HepG2 (cell line): ENCODE results near the gene NOP56. TPM values are rescaled to one million over a fixed set of nuclear protein-coding genes. Genes with fewer than 3 reads are reported as not detected.

Experiments used
- CREB1 ChIP-seq, 2 experiments: fragments of 450-650 bp in 1 of 2; IDR thresholded peaks; 2 replicates each; pipeline ENCODE4 v1.6.1; 2016 to 2017; ENCODE audit warnings: control low read depth in 1 of 2, mild to moderate bottlenecking in 1 of 2, missing compliant biosample characterization in 1 of 2, missing genetic modification characterization in 1 of 2
- FOXA1 ChIP-seq, 2 experiments: fragments of 450-650 bp in 1 of 2; sonication (generic) in 1 of 2; formaldehyde crosslinking in 1 of 2; IDR thresholded peaks; 2 replicates each; pipeline versions ENCODE4 v1.4.0 to v1.6.1; 2016 to 2020; ENCODE audit warnings: missing genetic modification reagents in 1 of 2
- MED1 ChIP-seq: sonication (generic); formaldehyde crosslinking; IDR thresholded peaks from 2 replicates; pipeline ENCODE4 v1.4.0; 2020; ENCODE audit warnings: missing genetic modification reagents
- MXD4 ChIP-seq: IDR thresholded peaks from 2 replicates; pipeline ENCODE4 v1.6.1; 2016; ENCODE audit warnings: mild to moderate bottlenecking, missing biosample characterization, missing genetic modification reagents
- NFIB ChIP-seq: sonication (generic); formaldehyde crosslinking; IDR thresholded peaks from 2 replicates; pipeline ENCODE4 v1.9.0; 2021; ENCODE audit warnings: missing genetic modification reagents, mild to moderate bottlenecking, borderline replicate concordance
- NFRKB ChIP-seq: fragments of 450-650 bp; IDR thresholded peaks from 2 replicates; pipeline ENCODE4 v1.6.1; 2017
- REL ChIP-seq: sonication (generic); formaldehyde crosslinking; conservative IDR thresholded peaks from 2 replicates; pipeline ENCODE4 v1.8.0; 2022; ENCODE audit warnings: mild to moderate bottlenecking, missing genetic modification reagents, moderate library complexity
- RORA ChIP-seq: sonication (generic); formaldehyde crosslinking; IDR thresholded peaks from 2 replicates; pipeline ENCODE4 v1.5.0; 2020; ENCODE audit warnings: mild to moderate bottlenecking, missing genetic modification reagents, moderate library complexity
- SMARCC2 ChIP-seq: fragments of 450-650 bp; IDR thresholded peaks from 2 replicates; pipeline ENCODE4 v1.6.1; 2017; ENCODE audit warnings: antibody characterized with exemption, mild to moderate bottlenecking
- SNAI1 ChIP-seq: sonication (generic); formaldehyde crosslinking; IDR thresholded peaks from 2 replicates; pipeline ENCODE4 v1.5.0; 2020; ENCODE audit warnings: mild to moderate bottlenecking, missing genetic modification reagents, borderline replicate concordance
- STAT5B ChIP-seq: sonication (generic); formaldehyde crosslinking; IDR thresholded peaks from 2 replicates; pipeline ENCODE4 v1.4.0; 2020; ENCODE audit warnings: missing genetic modification reagents
- U2AF1 ChIP-seq: fragments of 200-400 bp; formaldehyde crosslinking; optimal IDR thresholded peaks from 2 replicates; pipeline ENCODE3; 2017; ENCODE audit warnings: mild to moderate bottlenecking, low read depth, low read length
- ZBTB20 ChIP-seq: sonication (generic); formaldehyde crosslinking; IDR thresholded peaks from 2 replicates; pipeline ENCODE4 v1.8.1; 2023; ENCODE audit warnings: missing genetic modification reagents, low read depth, mild to moderate bottlenecking, borderline replicate concordance
- ZFP1 ChIP-seq: IDR thresholded peaks from 2 replicates; pipeline ENCODE4 v1.6.1; 2016
- ZFP62 ChIP-seq: sonication (generic); formaldehyde crosslinking; IDR thresholded peaks from 2 replicates; pipeline ENCODE4 v1.4.0; 2020; ENCODE audit warnings: missing genetic modification reagents
- ZFX ChIP-seq: sonication (generic); formaldehyde crosslinking; IDR thresholded peaks from 2 replicates; pipeline ENCODE4 v1.4.0; 2020; ENCODE audit warnings: mild to moderate bottlenecking, low read depth, missing genetic modification reagents, moderate library complexity
- ZNF329 ChIP-seq: sonication (generic); formaldehyde crosslinking; IDR thresholded peaks from 2 replicates; pipeline ENCODE4 v1.9.0; 2021; ENCODE audit warnings: low read depth, mild to moderate bottlenecking, missing genetic modification reagents
- ZNF614 ChIP-seq: IDR thresholded peaks from 2 replicates; pipeline ENCODE4 v1.6.1; 2018; ENCODE audit warnings: missing biosample characterization, missing genetic modification reagents, inconsistent platforms, borderline replicate concordance
- ZSCAN22 ChIP-seq: sonication (generic); formaldehyde crosslinking; IDR thresholded peaks from 2 replicates; pipeline ENCODE4 v1.4.0; 2020; ENCODE audit warnings: mild to moderate bottlenecking, missing genetic modification reagents
- polyA plus RNA-seq, 8 experiments: library from polyadenylated mRNA; depleted of rRNA in 3 of 8; stranded (reverse) in 7 of 8; unstranded in 1 of 8; fragments of >200 nt; fragmentation: Illumina TruSeq in 4 of 8; extraction: Trizol in 4 of 8; gene quantifications; 2 replicates each; pipeline versions ENCODE4 v1.2.1 to v1.2.3, GENCODE V29; 2011 to 2016; ENCODE audit warnings: low read depth in 4 of 8, missing spikeins in 1 of 8, mixed read lengths in 1 of 8; ENCODE audit not compliant: insufficient read depth in 1 of 8
- total RNA-seq, 5 experiments: library from RNA; depleted of rRNA; stranded (reverse); fragments of >200 nt; fragmentation: Illumina TruSeq; extraction: Trizol; gene quantifications; 2 replicates each; pipeline ENCODE4 v1.2.3, GENCODE V29; 2016; ENCODE audit warnings: low read depth in 1 of 5
- TF ChIP-seq, protein P1 (sequence below): sonication (generic); formaldehyde crosslinking; IDR thresholded peaks from 2 replicates; pipeline ENCODE4 v1.5.1; 2020; ENCODE audit warnings: mild to moderate bottlenecking, moderate library complexity, missing genetic modification reagents
- TF ChIP-seq, protein P2 (sequence below): sonication (generic); formaldehyde crosslinking; conservative IDR thresholded peaks from 2 replicates; pipeline ENCODE4 v1.4.0; 2020; ENCODE audit warnings: missing genetic modification reagents
- TF ChIP-seq, protein P3 (sequence below): sonication (generic); formaldehyde crosslinking; conservative IDR thresholded peaks from 2 replicates; pipeline ENCODE4 v1.8.0; 2022; ENCODE audit warnings: mild to moderate bottlenecking, moderate library complexity, missing genetic modification reagents
- TF ChIP-seq, protein P4 (sequence below): sonication (generic); formaldehyde crosslinking; IDR thresholded peaks from 2 replicates; pipeline ENCODE4 v1.8.0; 2022; ENCODE audit warnings: mild to moderate bottlenecking, missing genetic modification reagents; ENCODE audit not compliant: insufficient replicate concordance

NOP56 gene
- total and polyA plus RNA-seq, 2 of the 13 experiments (the other 11 are each of a cell fraction or from before 2014, with no cell fraction given), result 369 to 1,116 TPM

DNA sequence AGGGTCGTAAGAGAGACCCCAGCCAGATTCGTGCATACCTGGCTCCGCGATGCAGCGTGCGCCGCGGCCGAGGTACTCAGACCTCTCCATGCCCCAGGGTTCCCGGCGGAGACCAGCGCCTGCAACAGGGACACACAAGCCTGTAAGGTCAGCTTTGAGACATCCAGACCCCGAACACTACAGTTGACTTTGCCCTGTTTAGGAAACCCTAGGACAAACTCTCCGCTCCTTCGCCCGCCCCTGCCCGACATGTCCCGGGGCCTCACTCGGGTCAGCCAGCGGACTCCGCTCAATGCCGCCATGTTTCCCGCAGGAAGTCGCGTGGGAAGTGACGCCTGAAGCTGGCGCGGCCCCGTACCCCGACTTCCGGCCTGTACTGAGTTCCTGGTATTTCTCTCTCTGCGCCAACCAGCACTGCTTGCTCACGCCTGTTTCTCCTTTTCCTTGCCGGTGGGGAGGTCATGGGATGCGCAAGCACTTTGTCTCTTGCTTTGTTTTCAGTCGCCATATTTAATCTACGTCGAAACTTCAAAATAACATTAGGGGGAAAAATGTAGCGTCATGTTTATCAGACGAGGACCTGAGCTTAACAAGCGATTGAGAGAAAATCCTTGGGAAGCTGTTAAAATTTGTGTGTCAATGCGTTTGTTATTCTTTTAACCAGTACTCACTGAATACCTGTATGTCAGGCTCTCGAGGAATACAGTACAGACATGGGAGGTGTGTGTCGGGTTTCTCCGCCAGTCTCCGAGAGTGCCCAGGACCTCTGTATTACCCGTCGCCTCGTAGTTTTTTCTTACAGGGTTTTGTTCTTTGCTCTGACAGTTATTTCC lies 11.7 kb downstream of the NOP56 start, which contains the start of gene IDH3B (continued):
- TF ChIP-seq, protein P1, sequence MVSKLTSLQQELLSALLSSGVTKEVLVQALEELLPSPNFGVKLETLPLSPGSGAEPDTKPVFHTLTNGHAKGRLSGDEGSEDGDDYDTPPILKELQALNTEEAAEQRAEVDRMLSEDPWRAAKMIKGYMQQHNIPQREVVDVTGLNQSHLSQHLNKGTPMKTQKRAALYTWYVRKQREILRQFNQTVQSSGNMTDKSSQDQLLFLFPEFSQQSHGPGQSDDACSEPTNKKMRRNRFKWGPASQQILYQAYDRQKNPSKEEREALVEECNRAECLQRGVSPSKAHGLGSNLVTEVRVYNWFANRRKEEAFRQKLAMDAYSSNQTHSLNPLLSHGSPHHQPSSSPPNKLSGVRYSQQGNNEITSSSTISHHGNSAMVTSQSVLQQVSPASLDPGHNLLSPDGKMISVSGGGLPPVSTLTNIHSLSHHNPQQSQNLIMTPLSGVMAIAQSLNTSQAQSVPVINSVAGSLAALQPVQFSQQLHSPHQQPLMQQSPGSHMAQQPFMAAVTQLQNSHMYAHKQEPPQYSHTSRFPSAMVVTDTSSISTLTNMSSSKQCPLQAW (CRISPR knock-in tag), result peak; percentile 91
- TF ChIP-seq SMARCC2, result no peak
- TF ChIP-seq ZBTB20, result peak; percentile 89
- TF ChIP-seq, protein P2, sequence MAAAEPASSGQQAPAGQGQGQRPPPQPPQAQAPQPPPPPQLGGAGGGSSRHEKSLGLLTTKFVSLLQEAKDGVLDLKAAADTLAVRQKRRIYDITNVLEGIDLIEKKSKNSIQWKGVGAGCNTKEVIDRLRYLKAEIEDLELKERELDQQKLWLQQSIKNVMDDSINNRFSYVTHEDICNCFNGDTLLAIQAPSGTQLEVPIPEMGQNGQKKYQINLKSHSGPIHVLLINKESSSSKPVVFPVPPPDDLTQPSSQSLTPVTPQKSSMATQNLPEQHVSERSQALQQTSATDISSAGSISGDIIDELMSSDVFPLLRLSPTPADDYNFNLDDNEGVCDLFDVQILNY (CRISPR knock-in tag), result 0 out of 2 replicates have a peak, but pooled peaks have one; percentile 29
- TF ChIP-seq SNAI1 (CRISPR knock-in tag), result peak; percentile 83
- peak; percentile 56 for TF ChIP-seq U2AF1
- TF ChIP-seq ZSCAN22 (CRISPR knock-in tag), result peak; percentile 23; the same call in 1 of the 2 replicates
- TF ChIP-seq ZNF329 (CRISPR knock-in tag), result peak; percentile 66; the same call in 1 of the 2 replicates
- TF ChIP-seq STAT5B (CRISPR knock-in tag), result peak; percentile 71
- TF ChIP-seq CREB1 (IDR thresholded peaks at IDR 0.05), result peak; percentile 98
- peak; percentile 100 for TF ChIP-seq CREB1 (CRISPR knock-in tag; IDR thresholded peaks at IDR 0.05)
- TF ChIP-seq ZFP1 (CRISPR knock-in tag), result 0 out of 2 replicates have a peak, but pooled peaks have one; percentile 77
- 0 out of 2 replicates have a peak, but pooled peaks have one; percentile 87 for TF ChIP-seq RORA (CRISPR knock-in tag)
- peak; percentile 94 for TF ChIP-seq ZFX (CRISPR knock-in tag)
- no peak; the same call in none of the 2 replicates for TF ChIP-seq ZNF614 (CRISPR knock-in tag)
- no peak for TF ChIP-seq NFIB (CRISPR knock-in tag)
- TF ChIP-seq MED1 (CRISPR knock-in tag), result peak; percentile 88
- TF ChIP-seq FOXA1 (IDR thresholded peaks at IDR 0.05), result no peak
- TF ChIP-seq FOXA1 (CRISPR knock-in tag; IDR thresholded peaks at IDR 0.05), result no peak; the same call in none of the 2 replicates
- peak; percentile 87 for TF ChIP-seq NFRKB
- TF ChIP-seq, protein P3, sequence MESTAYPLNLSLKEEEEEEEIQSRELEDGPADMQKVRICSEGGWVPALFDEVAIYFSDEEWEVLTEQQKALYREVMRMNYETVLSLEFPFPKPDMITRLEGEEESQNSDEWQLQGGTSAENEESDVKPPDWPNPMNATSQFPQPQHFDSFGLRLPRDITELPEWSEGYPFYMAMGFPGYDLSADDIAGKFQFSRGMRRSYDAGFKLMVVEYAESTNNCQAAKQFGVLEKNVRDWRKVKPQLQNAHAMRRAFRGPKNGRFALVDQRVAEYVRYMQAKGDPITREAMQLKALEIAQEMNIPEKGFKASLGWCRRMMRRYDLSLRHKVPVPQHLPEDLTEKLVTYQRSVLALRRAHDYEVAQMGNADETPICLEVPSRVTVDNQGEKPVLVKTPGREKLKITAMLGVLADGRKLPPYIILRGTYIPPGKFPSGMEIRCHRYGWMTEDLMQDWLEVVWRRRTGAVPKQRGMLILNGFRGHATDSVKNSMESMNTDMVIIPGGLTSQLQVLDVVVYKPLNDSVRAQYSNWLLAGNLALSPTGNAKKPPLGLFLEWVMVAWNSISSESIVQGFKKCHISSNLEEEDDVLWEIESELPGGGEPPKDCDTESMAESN, result peak; percentile 97
- no peak for TF ChIP-seq REL (CRISPR knock-in tag)
- TF ChIP-seq, protein P4, sequence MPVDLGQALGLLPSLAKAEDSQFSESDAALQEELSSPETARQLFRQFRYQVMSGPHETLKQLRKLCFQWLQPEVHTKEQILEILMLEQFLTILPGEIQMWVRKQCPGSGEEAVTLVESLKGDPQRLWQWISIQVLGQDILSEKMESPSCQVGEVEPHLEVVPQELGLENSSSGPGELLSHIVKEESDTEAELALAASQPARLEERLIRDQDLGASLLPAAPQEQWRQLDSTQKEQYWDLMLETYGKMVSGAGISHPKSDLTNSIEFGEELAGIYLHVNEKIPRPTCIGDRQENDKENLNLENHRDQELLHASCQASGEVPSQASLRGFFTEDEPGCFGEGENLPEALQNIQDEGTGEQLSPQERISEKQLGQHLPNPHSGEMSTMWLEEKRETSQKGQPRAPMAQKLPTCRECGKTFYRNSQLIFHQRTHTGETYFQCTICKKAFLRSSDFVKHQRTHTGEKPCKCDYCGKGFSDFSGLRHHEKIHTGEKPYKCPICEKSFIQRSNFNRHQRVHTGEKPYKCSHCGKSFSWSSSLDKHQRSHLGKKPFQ, result peak; percentile 37
- TF ChIP-seq ZFP62 (CRISPR knock-in tag), result peak; percentile 84; the same call in 1 of the 2 replicates
- TF ChIP-seq MXD4 (CRISPR knock-in tag), result peak; percentile 93
